Glutamatergic neuron (in vitro differentiated cells): ENCODE measurements around the gene SV2B. TPM values are rescaled to one million over a fixed set of nuclear protein-coding genes. Genes with fewer than 3 reads are reported as not detected.

Experiments used
- DNase-seq: peaks from one replicate; pipeline ENCODE4 v3.0.0; 2022
- H3K27ac Mint-ChIP-seq: one replicate; pipeline ENCODE4 v1.8.0; 2020; ENCODE audit warnings: mild to moderate bottlenecking, mixed read lengths, inconsistent platforms; ENCODE audit not compliant: unreplicated experiment
- H3K27me3 Mint-ChIP-seq: one replicate; pipeline ENCODE4 v1.8.0; 2020; ENCODE audit warnings: mild to moderate bottlenecking, moderate library complexity, mixed read lengths, inconsistent platforms; ENCODE audit not compliant: unreplicated experiment
- H3K36me3 Mint-ChIP-seq: one replicate; pipeline ENCODE4 v1.8.0; 2020; ENCODE audit warnings: mild to moderate bottlenecking, mixed read lengths, inconsistent platforms; ENCODE audit not compliant: unreplicated experiment
- H3K4me1 Mint-ChIP-seq: one replicate; pipeline ENCODE4 v1.8.0; 2020; ENCODE audit warnings: mild to moderate bottlenecking, low read depth, mixed read lengths, inconsistent platforms; ENCODE audit not compliant: unreplicated experiment
- H3K4me3 Mint-ChIP-seq: one replicate; pipeline ENCODE4 v1.8.0; 2020; ENCODE audit warnings: mild to moderate bottlenecking, mixed read lengths, inconsistent platforms; ENCODE audit not compliant: unreplicated experiment
- H3K9me3 Mint-ChIP-seq: one replicate; pipeline ENCODE4 v1.8.0; 2020; ENCODE audit warnings: mild to moderate bottlenecking, moderate library complexity, mixed read lengths, inconsistent platforms; ENCODE audit not compliant: unreplicated experiment
- CTCF ChIP-seq: fragments of 200-600 bp; sonication (generic); IDR thresholded peaks from one replicate; pipeline ENCODE4 v1.5.0; 2021; ENCODE audit not compliant: partially characterized antibody, unreplicated experiment
- total RNA-seq: library from RNA; stranded (reverse); fragmentation: NEBNext Ultra II Directional; extraction: Animal tissue kit (Norgen Biotek cat#: 25700); gene quantifications from one replicate; pipeline ENCODE4 v1.2.1, GENCODE V29; 2021; ENCODE audit not compliant: unreplicated experiment

SV2B gene
- total RNA-seq, 1 donor from 2014 or later, result 7.1 TPM

DNA sequence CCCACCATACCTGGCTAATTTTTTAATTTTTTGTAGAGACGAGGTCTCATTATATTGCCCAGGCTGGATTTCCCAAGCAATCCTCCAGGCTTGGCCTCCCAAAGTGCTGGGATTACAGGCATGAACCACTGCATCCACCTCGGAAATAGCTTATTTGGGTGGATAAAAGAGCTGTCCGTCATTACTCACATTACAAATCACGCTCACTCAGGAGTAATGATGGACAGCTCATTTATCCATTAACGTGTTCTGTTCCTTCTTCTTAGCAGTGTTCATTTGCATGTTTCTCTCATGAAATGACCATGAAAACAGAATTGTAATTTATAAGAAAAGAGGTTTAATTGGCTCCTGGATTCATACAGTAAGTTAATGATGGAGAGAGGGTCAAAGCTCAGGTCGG is 9.8 kb downstream of the SV2B start:
- Mint-ChIP-seq H3K4me3 (no peak overlapping the region), H3K27me3 (peaks cover 3% of the 10 kb centered on the region), H3K9me3 (peaks cover 4% of the 10 kb centered on the region), H3K4me1 (peaks cover 3% of the 10 kb centered on the region), H3K36me3 (no peaks in the 10 kb centered on the region), H3K27ac (no peak overlapping the region)
- no peak for DNase-seq
- TF ChIP-seq CTCF, result no peak

DNA sequence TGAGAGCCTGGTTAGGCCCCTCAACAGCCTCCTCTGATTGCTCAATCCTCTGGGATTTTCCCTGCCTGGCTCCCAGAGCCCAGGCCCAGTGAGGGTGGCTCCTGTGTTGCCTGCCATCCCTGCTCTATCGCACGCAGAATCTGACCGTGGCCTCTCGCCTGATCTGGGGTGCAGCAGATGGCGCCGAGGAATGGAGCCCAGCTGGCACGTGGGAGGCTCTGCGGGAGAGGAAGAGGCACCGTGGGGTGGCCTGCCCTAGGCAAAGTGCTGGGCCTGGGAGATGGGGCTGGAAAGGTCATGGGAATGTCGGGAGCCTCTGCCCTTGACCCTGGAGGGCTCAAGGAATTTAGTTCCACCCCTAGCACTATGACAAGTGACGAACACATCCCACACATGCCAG is 10.3 kb downstream of the SV2B start:
- no peak overlapping the region for H3K27ac Mint-ChIP-seq
- DNase-seq, result no peak

DNA sequence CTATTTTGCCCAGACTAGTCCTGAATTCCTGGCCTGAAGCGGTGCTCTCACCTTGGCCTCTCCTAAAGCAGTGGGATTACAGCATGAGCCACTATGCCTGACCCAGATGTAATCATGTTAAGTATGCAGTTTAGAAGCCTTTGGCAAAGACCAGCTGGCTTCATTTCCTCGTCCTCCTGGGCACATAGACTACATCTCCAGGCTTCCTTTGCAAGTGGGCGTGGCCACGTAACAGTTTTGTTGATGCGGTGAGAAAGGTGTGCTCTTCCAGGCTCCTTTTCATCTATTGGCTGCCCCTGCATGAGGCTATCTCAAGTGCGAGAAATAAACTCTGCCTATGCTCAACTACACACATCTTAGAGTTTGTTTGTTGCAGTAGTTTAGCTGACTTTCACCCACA is 13.0 kb downstream of the SV2B start:
- H3K9me3 Mint-ChIP-seq, result peaks cover 7% of the 10 kb centered on the region
- H3K27me3 Mint-ChIP-seq, result peaks cover 3% of the 10 kb centered on the region
- DNase-seq, result no peak

More for the DNA sequence above, 10.3 kb downstream of the SV2B start:
- TF ChIP-seq CTCF, result no peak
- H3K4me3 Mint-ChIP-seq, result no peak overlapping the region
- H3K9me3 Mint-ChIP-seq, result peaks cover 4% of the 10 kb centered on the region
- peaks cover 3% of the 10 kb centered on the region for H3K27me3 Mint-ChIP-seq
- H3K36me3 Mint-ChIP-seq, result no peaks in the 10 kb centered on the region
- peaks cover 3% of the 10 kb centered on the region for H3K4me1 Mint-ChIP-seq

DNA sequence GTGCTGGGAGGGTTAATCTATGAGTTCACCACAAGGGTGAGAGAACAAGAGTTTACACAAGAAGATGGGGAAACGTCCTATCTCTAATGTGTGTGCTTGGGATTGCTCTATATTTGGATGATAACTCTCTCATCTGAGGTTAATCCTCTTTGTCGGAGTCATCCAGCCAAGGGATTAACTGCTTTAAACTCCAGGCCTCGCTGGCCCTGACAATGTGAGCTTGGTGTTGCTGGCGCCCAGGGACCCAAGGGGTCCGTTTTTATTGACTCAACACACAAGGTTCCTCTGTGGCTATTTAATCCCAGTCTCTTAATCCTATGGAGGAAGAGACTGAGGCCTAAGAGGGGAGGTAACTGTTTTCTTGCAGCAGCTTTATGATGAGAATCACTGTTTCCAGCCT is 14.2 kb downstream of the SV2B start:
- no peak for TF ChIP-seq CTCF
- Mint-ChIP-seq H3K27ac (no peak overlapping the region), H3K27me3 (peaks cover 3% of the 10 kb centered on the region), H3K4me1 (peaks cover 14% of the 10 kb centered on the region), H3K36me3 (peaks cover 15% of the 10 kb centered on the region), H3K4me3 (no peak overlapping the region), H3K9me3 (peaks cover 9% of the 10 kb centered on the region)
- no peak for DNase-seq

More for the DNA sequence above, 13.0 kb downstream of the SV2B start:
- H3K36me3 Mint-ChIP-seq, result peaks cover 15% of the 10 kb centered on the region
- H3K4me3 Mint-ChIP-seq, result no peak overlapping the region
- TF ChIP-seq CTCF, result no peak
- peaks cover 4% of the 10 kb centered on the region for H3K4me1 Mint-ChIP-seq
- H3K27ac Mint-ChIP-seq, result no peak overlapping the region

DNA sequence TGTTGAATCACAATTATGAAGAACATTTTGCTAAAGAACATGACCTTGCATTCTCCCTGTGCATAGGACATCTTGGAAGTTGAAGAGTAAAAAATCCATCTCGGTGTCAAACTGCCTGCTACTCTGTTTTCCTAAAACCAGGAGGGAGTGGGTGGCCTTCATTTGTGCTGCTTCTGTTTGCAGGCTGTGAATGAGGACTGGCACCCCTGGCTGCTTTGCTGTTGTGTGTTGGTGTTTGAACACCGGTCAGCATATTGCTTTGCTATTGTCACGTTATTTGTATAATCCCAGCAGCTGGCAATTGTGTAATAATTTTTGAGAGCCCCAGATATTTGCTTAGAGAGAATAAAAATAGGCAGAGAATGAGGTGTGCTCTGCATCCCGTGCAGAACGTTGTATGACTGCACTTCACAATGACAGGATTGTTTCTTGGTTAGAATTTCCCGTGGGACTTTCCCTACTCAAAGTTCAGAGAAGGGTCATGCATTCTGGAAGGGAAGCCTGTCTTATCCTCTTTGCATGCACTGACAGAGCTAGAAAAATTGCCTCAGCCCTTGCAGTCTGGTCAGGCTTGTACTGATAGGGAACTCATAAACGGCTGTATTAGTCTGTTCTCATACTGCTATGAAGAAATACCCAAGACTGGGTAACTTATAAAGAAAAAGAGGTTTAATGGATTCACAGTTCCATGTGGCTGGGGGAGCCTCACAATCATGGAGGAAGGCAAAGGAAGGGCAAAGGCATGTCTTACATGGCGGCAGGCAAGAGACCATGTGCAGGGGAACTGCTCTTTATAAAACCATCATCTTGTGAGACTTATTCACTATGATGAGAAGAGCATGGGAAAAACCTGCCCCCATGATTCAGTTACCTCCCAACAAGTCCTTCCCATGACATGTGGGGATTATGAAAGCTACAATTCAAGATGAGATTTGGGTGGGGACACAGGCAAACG is 16.3 kb downstream of the SV2B start:
- H3K4me3 Mint-ChIP-seq, result no peak overlapping the region
- H3K9me3 Mint-ChIP-seq, result peaks cover 8% of the 10 kb centered on the region
- TF ChIP-seq CTCF, result no peak
- H3K27me3 Mint-ChIP-seq, result peaks cover 3% of the 10 kb centered on the region
- no peak for DNase-seq
- peaks cover 20% of the 10 kb centered on the region for H3K4me1 Mint-ChIP-seq
- no peak overlapping the region for H3K27ac Mint-ChIP-seq
- H3K36me3 Mint-ChIP-seq, result peaks cover 15% of the 10 kb centered on the region
